NCI-H1694 treated with DMSO at 0.1 percent for 48 hours (cell line): Measurements from ENCODE around the gene DDX20.
"Not testable (repeated sequence)": the region's sequence is repeated elsewhere in the genome, so short reads cannot be mapped to it uniquely, and the experiment has no call there.

Source experiments
- DNase-seq: peaks from one replicate; lab custom pipeline; 2025; lab: John Stamatoyannopoulos, UW

The DDX20 gene

DNA sequence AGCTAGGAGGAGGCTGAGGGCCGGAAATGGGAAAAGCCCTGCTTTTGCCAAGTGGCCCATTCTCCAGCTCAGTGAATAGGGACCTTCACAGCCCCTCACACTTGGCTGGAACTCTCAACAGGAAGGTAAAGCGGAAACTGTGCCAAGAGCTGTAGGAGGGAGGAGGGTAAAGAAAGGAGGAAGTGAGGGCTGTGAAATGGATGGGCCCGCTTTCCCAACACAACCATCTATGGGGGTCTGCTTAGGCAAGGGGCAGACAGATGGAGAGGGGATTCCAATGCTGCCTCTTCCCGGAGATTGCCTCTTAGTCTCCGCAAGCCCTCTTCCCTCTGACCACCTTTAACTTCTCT, 21.7 kb upstream of the DDX20 start:
- no peak for DNase-seq

- DNase-seq, result no peak
Measured at GRCh38 chr1:111734426-111734825, 21.3 kb upstream of the DDX20 start.

DNA sequence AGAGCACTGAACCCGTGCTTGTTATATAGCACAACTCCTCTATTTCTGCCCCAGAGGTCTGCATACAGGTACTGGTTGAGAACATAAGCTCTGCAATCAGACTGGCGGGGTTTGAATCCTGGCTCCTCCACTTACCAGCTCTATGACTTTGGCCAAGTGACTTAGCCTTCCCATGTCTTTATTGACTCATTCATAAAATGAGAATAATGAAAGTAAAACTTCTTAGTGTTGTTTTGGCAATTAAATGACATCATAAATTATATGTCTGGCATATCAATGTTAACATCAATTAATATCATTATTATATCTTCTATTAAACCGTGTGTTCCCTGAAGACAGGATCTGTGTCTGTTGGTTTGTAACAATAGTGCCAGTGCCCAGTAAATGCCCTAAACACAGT, 20.8 kb upstream of the DDX20 start:
- DNase-seq, result no peak

DNA sequence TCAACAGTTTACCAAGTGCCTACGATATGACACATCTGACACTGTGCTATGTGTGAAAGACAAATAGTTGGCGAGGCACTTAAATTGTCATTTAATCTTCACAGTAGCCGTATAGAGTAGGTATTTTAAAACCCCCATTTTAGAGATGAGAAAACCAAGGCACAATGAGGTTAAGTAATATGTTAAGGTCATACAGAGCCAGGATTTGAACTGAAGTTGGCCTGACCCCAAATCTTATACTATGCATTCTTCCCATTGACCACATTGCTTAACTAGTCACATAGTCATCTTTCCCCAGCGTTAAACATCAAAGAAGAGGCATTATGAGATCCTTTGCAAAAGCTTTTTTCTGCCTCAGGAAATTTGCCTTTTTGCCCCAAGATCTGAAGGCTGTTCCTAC, 20.4 kb upstream of the DDX20 start:
- DNase-seq, result no peak

- peak; percentile 98 for DNase-seq
Measured at GRCh38 chr1:111735858-111736544, 19.7 kb upstream of the DDX20 start.

- DNase-seq, result peak; percentile 86
Measured at GRCh38 chr1:111736548-111737215, 19.0 kb upstream of the DDX20 start.

GRCh38 chr1:111737216-111738132, 18.2 kb upstream of the DDX20 start:
- DNase-seq, result no peak

GRCh38 chr1:111738133-111738435, 17.6 kb upstream of the DDX20 start:
- DNase-seq, result no peak

DNA sequence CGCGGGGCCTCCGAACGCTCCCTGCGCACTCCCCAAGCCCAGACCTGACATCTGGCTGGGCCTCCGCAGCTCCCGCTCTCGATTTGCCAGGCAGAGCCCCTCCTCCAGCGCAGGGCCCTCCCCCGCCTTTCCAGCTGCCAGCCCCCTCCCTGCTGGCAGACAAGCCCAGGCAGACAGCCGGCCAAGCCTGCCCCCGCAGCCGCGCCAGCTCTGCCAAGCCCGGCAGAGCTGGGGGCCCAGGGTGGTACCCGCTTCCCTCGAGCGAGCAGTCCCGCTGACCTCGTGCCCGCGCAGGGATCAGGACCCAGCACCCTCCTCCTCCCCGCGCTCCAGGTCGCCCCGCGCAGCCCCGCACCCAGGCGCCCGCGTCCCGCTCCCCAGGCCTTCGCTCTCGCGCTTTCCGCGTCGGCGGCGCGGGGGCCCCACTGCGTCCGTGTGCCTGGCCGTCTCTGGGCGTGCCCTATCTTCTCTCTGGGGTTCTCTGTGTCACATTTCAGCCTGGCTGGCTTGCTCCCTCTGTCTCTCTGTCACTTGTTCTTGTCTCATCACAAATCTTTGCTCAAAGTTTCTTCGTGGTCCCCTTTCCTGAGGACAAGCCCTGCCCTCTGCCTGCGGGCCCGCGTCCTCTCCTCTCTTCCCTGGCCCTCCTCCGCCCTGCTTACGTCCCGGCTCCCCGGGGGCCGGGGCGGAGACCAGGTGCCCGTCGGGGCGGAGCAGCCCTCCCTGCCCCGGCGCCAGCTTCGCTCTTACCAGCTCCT, 17.1 kb upstream of the DDX20 start:
- DNase-seq, result peak; percentile 89

- DNase-seq, result peak; percentile 97
Measured at GRCh38 chr1:111739194-111739924, 16.3 kb upstream of the DDX20 start, which contains the start of gene INKA2. Gene INKA2 (minus strand): TSS chr1:111739395. CDS start chr1:111739242, 153 bp downstream.

- peak; percentile 72 for DNase-seq
Measured at GRCh38 chr1:111739925-111740765, 15.6 kb upstream of the DDX20 start.

DNA sequence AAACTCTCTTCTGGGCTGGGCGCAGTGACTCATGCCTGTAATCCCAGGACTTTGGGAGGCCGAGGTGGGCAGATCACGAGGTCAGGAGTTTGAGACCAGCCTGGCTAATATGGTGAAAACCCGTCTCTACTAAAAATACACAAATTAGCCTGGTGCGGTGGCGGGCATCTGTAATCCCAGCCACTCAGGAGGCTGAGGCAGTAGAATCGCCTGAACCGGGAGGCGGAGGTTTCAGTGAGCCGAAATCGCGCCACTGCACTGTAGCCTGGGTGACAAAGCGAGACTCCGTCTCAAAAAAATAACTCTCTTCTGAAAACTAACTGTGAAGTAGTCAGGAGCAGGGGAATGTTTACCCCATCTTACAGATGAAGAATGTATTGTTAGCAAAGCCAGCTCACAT, 13.4 kb upstream of the DDX20 start:
- not testable (repeated sequence) for DNase-seq

GRCh38 chr1:111742938-111743549, 12.7 kb upstream of the DDX20 start:
- DNase-seq, result no peak

GRCh38 chr1:111743679-111744101, 12.0 kb upstream of the DDX20 start:
- DNase-seq, result no peak

DNA sequence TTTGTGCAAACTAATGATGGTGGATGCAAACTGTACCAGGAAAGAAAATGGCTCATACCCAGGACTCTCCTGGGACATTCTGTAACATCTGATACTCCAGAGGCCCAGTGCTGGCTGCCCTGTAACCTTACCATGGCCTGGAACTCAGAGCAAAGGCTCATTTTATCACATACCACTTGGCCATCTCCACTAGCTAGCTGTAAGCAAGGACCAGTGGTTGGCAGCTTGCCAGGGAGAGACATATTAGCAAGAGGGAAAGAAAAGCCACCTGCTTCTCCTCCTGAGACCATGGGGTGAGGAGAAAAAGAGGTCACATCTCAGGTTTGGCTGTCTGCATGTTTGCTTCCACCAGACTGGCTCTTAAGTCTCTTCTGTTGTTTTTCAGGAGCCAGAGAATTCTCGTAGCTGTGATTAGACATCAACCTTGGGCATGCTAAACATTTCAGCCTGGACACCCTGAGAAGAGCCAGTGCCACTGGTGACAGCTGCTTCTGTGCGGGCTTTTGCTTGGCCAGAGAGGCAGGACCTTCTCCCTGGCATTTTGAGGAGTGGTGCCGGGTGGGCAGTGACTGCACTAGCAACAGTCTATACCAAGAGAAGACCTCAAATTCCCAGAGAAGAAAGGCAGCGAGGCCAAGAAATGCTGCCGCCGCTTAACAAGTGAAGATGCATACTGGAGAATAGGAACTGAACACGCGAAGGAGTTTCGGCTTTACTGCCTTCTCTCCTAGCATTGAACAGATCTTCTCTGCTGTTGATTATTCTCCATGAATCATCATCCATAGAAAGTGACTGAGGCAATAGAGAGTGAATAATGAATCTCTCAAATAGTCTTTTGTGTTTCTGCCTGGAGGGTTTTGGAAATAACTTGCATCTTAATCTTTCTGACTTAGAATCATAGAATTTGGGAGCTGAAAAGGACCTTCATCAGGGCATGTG, 9.8 kb upstream of the DDX20 start:
- no peak for DNase-seq

GRCh38 chr1:111746614-111746999, 9.1 kb upstream of the DDX20 start:
- DNase-seq, result no peak

- peak; percentile 86 for DNase-seq
Measured at GRCh38 chr1:111747282-111747734, 8.4 kb upstream of the DDX20 start.

- no peak for DNase-seq
Measured at GRCh38 chr1:111747947-111748346, 7.8 kb upstream of the DDX20 start.

DNA sequence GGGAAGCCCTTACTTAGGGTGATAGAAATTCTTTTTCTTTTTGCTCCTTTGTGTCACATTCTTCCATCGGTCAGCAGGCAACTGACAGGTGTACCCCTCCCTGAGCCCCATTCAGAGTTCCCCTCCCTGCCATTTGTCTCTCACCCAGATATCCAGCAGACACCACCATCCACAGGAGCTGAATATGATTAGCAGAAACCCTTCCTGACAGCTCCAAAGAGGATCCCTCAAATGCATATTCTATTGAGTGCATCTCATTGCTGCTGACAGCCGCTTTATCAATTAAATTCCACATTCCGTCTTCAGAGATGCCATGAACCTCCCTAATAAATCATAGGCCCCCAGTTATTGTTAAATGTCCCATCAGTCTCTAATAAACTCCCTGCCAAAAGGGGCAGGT, 6.1 kb upstream of the DDX20 start:
- no peak for DNase-seq
